Neural cell (in vitro differentiated cells): ENCODE measurements around the gene MYO10. TPM values are rescaled to one million over a fixed set of nuclear protein-coding genes. Genes with fewer than 3 reads are reported as not detected.

Experiments used
- H2AFZ ChIP-seq: fragments of 200-600, 300-800 bp; sonication (generic), shearing (Covaris generic); 2 replicates; pipeline ENCODE4 v1.6.0; 2014; ENCODE audit warnings: low read depth, mild to moderate bottlenecking, antibody characterized with exemption, low read length, moderate library complexity
- H3F3A ChIP-seq: fragments of 200-600 bp; shearing (Covaris generic); 2 replicates; pipeline ENCODE4 v1.6.1; 2016; ENCODE audit warnings: mild to moderate bottlenecking, moderate library complexity, mixed read lengths, antibody characterized with exemption, low read length; ENCODE audit not compliant: insufficient read depth, poor library complexity, severe bottlenecking
- H3K27ac ChIP-seq: fragments of 200-600, 300-800 bp; sonication (generic), shearing (Covaris generic); 2 replicates; pipeline ENCODE4 v1.5.1; 2014; ENCODE audit warnings: mild to moderate bottlenecking, low read length, moderate library complexity
- H3K27me3 ChIP-seq: fragments of 300-800, 200-600 bp; sonication (generic), shearing (Covaris generic); 2 replicates; pipeline ENCODE4 v1.6.0; 2014; ENCODE audit warnings: mild to moderate bottlenecking, low read depth, low read length, moderate library complexity; ENCODE audit not compliant: insufficient read depth
- H3K36me3 ChIP-seq: fragments of 300-800, 200-600 bp; sonication (generic), shearing (Covaris generic); 2 replicates; pipeline ENCODE4 v1.5.1; 2014; ENCODE audit warnings: mild to moderate bottlenecking, antibody characterized with exemption, low read length, moderate library complexity; ENCODE audit not compliant: insufficient read depth
- H3K4me2 ChIP-seq: fragments of 300-800, 200-600 bp; sonication (generic), shearing (Covaris generic); 2 replicates; pipeline ENCODE4 v1.6.0; 2014; ENCODE audit warnings: mild to moderate bottlenecking, low read length
- H3K4me3 ChIP-seq: fragments of 300-800, 200-600 bp; sonication (generic), shearing (Covaris generic); 2 replicates; pipeline ENCODE4 v1.5.1; 2014; ENCODE audit warnings: mild to moderate bottlenecking, low read length, moderate library complexity
- H3K79me2 ChIP-seq: fragments of 200-600 bp; shearing (Covaris generic); replicated peaks from 2 replicates; pipeline ENCODE4 v1.6.0; 2014; ENCODE audit warnings: mild to moderate bottlenecking, low read length, moderate library complexity; ENCODE audit not compliant: insufficient read depth
- H3K9ac ChIP-seq: fragments of 300-800, 200-600 bp; sonication (generic), shearing (Covaris generic); 2 replicates; pipeline ENCODE4 v1.6.1; 2016; ENCODE audit warnings: mild to moderate bottlenecking, low read length, mixed read lengths
- H3K9me2 ChIP-seq: fragments of 200-600 bp; shearing (Covaris generic); 2 replicates; pipeline ENCODE4 v1.6.1; 2016; ENCODE audit warnings: mild to moderate bottlenecking, low read length, mixed read lengths; ENCODE audit not compliant: insufficient read depth
- H3K9me3 ChIP-seq: fragments of 200-600, 300-800 bp; sonication (generic), shearing (Covaris generic); 2 replicates; pipeline ENCODE4 v1.6.1; 2016; ENCODE audit warnings: mild to moderate bottlenecking, mixed run types, low read length, moderate library complexity, mixed read lengths
- H4K20me1 ChIP-seq: fragments of 200-600 bp; shearing (Covaris generic); 2 replicates; pipeline ENCODE4 v1.6.1; 2016; ENCODE audit warnings: mild to moderate bottlenecking, mixed run types; ENCODE audit not compliant: insufficient read depth
- CTCF ChIP-seq: fragments of 450-650 bp; IDR thresholded peaks from 2 replicates; pipeline ENCODE4 v1.5.1; 2014; ENCODE audit warnings: antibody characterized with exemption, mild to moderate bottlenecking, moderate library complexity; ENCODE audit not compliant: poor library complexity, severe bottlenecking
- EP300 ChIP-seq: fragments of 450-650 bp; conservative IDR thresholded peaks from 2 replicates; pipeline ENCODE4 v1.6.1; 2014; ENCODE audit warnings: antibody characterized with exemption, mild to moderate bottlenecking, moderate library complexity; ENCODE audit not compliant: poor library complexity, severe bottlenecking
- EZH2 ChIP-seq: fragments of 200-600, 300-800 bp; shearing (Covaris generic), sonication (generic); IDR thresholded peaks from 2 replicates; pipeline ENCODE4 v1.6.1; 2014; ENCODE audit warnings: antibody characterized with exemption, low read length, borderline replicate concordance, mild to moderate bottlenecking; ENCODE audit not compliant: insufficient read depth, poor library complexity, severe bottlenecking
- MXI1 ChIP-seq: fragments of 450-650 bp; conservative IDR thresholded peaks from 2 replicates; pipeline ENCODE4 v1.6.1; 2014; ENCODE audit warnings: antibody characterized with exemption, mild to moderate bottlenecking; ENCODE audit not compliant: poor library complexity, severe bottlenecking
- POLR2AphosphoS5 ChIP-seq: IDR thresholded peaks from 2 replicates; pipeline ENCODE4 v1.6.1; 2012
- RAD21 ChIP-seq: fragments of 450-650 bp; conservative IDR thresholded peaks from 2 replicates; pipeline ENCODE4 v1.6.1; 2014; ENCODE audit warnings: antibody characterized with exemption, mild to moderate bottlenecking, moderate library complexity
- REST ChIP-seq: IDR thresholded peaks from 2 replicates; pipeline ENCODE4 v1.6.1; 2012; ENCODE audit warnings: borderline replicate concordance
- SMC3 ChIP-seq: fragments of 450-650 bp; conservative IDR thresholded peaks from 2 replicates; pipeline ENCODE4 v1.6.1; 2014; ENCODE audit warnings: antibody characterized with exemption, mild to moderate bottlenecking, moderate library complexity; ENCODE audit not compliant: poor library complexity
- TAF1 ChIP-seq: IDR thresholded peaks from 2 replicates; pipeline ENCODE4 v1.6.1; 2012; ENCODE audit warnings: low read depth
- polyA plus RNA-seq: library from polyadenylated mRNA; depleted of rRNA; stranded (reverse); fragments of >200 nt; gene quantifications from 2 replicates; pipeline ENCODE4 v1.2.3, GENCODE V29; 2014

MYO10 gene
- polyA plus RNA-seq, 1 donor from 2014 or later = 3.2 TPM

- Histone ChIP-seq H2AFZ (no peak overlapping the region), H3K9me3 (no peaks in the 10 kb centered on the region), H3K9me2 (no peaks in the 10 kb centered on the region), H3K36me3 (no peaks in the 10 kb centered on the region), H3K27me3 (no peaks in the 10 kb centered on the region), H3K79me2 (no peaks in the 10 kb centered on the region), H3K27ac (no peak overlapping the region), H3K4me3 (no peak overlapping the region), H3K4me2 (no peak overlapping the region), H3K9ac (no peak overlapping the region), H4K20me1 (no peaks in the 10 kb centered on the region), H3F3A (no peaks in the 10 kb centered on the region)
- TF ChIP-seq RAD21 (no peak), POLR2AphosphoS5 (no peak), REST (no peak), SMC3 (no peak), CTCF (no peak), MXI1 (no peak), EP300 (no peak), TAF1 (no peak), EZH2 (no peak)
Observed at GRCh38 chr5:16842896-16843295, 93.2 kb downstream of the MYO10 start.

- H3K27me3 ChIP-seq = no peaks in the 10 kb centered on the region
- no peak overlapping the region for H3K9ac ChIP-seq
- H3F3A ChIP-seq = no peaks in the 10 kb centered on the region
- H3K79me2 ChIP-seq = no peaks in the 10 kb centered on the region
- H3K4me2 ChIP-seq = no peak overlapping the region
- no peaks in the 10 kb centered on the region for H3K9me3 ChIP-seq
- H4K20me1 ChIP-seq = no peaks in the 10 kb centered on the region
- H2AFZ ChIP-seq = no peak overlapping the region
- H3K27ac ChIP-seq = no peak overlapping the region
- H3K36me3 ChIP-seq = no peaks in the 10 kb centered on the region
- no peak overlapping the region for H3K4me3 ChIP-seq
- no peaks in the 10 kb centered on the region for H3K9me2 ChIP-seq
- TF ChIP-seq POLR2AphosphoS5 (no peak), REST (no peak), MXI1 (no peak), CTCF (no peak), EP300 (no peak)
Observed at GRCh38 chr5:16841416-16841815, 94.7 kb downstream of the MYO10 start.
